ENCODE results near the gene RAB6A.

RAB6A gene

GRCh38 chr11:73761403-73761945 is 600 bp upstream of the RAB6A start:
- TF ChIP-seq CTCF (IDR thresholded peaks at IDR 0.05; ENCODE audit: low read depth, low read length) = no peak
- peak overlapping the region; percentile 41 for H3K4me3 ChIP-seq (ENCODE audit: low read depth, low read length)

GRCh38 chr11:73760135-73760678 is 667 bp downstream of the RAB6A start:
- no peak for TF ChIP-seq CTCF (IDR thresholded peaks at IDR 0.05; ENCODE audit: low read depth, low read length)

GRCh38 chr11:73759610-73760134 is 1.2 kb downstream of the RAB6A start:
- peak overlapping the region; percentile 95 for H3K4me3 ChIP-seq (ENCODE audit: low read depth, low read length)
- no peak for TF ChIP-seq CTCF (IDR thresholded peaks at IDR 0.05; ENCODE audit: low read depth, low read length)

More at GRCh38 chr11:73760135-73760678, 667 bp downstream of the RAB6A start:
- H3K4me3 ChIP-seq (ENCODE audit: low read depth, low read length) = peak overlapping the region; percentile 95

- TF ChIP-seq CTCF (IDR thresholded peaks at IDR 0.05; ENCODE audit: low read depth, low read length) = no peak
- peak overlapping the region; percentile 95 for H3K4me3 ChIP-seq (ENCODE audit: low read depth, low read length)
Measured at GRCh38 chr11:73758451-73758850, 2.4 kb downstream of the RAB6A start.

GRCh38 chr11:73757598-73757997 is 3.3 kb downstream of the RAB6A start:
- no peak overlapping the region for H3K4me3 ChIP-seq (ENCODE audit: low read depth, low read length)
- TF ChIP-seq CTCF (IDR thresholded peaks at IDR 0.05; ENCODE audit: low read depth, low read length) = no peak

- TF ChIP-seq CTCF (IDR thresholded peaks at IDR 0.05; ENCODE audit: low read depth, low read length) = no peak
Measured at GRCh38 chr11:73755670-73756069, 5.2 kb downstream of the RAB6A start.

GRCh38 chr11:73753938-73754337 is 6.9 kb downstream of the RAB6A start:
- no peak for TF ChIP-seq CTCF (IDR thresholded peaks at IDR 0.05; ENCODE audit: low read depth, low read length)
- H3K4me3 ChIP-seq (ENCODE audit: low read depth, low read length) = no peak overlapping the region

More at GRCh38 chr11:73755670-73756069, 5.2 kb downstream of the RAB6A start:
- H3K4me3 ChIP-seq (ENCODE audit: low read depth, low read length) = no peak overlapping the region
